GM12874 (cell line): Measurements from ENCODE around the gene TSKU.

Source experiments
- CTCF ChIP-seq: IDR thresholded peaks from 2 replicates; pipeline ENCODE4 v1.5.1; 2011; ENCODE audit warnings: low read depth, mild to moderate bottlenecking, control low read depth, low read length, moderate library complexity; ENCODE audit not compliant: insufficient read depth

TSKU gene

GRCh38 chr11:76787911-76788596 lies 4.9 kb downstream of the TSKU start:
- no peak for TF ChIP-seq CTCF

- no peak for TF ChIP-seq CTCF
These were observed 5.7 kb downstream of the TSKU start for GRCh38 chr11:76788661-76789442.

- no peak for TF ChIP-seq CTCF
These were observed 6.2 kb downstream of the TSKU start for GRCh38 chr11:76789443-76789719.

- no peak for TF ChIP-seq CTCF
These were observed 7.1 kb downstream of the TSKU start for GRCh38 chr11:76790251-76790650.

- TF ChIP-seq CTCF, result no peak
These were observed 8.7 kb downstream of the TSKU start for GRCh38 chr11:76791861-76792260.

GRCh38 chr11:76792505-76793264 lies 9.5 kb downstream of the TSKU start:
- TF ChIP-seq CTCF, result no peak
